Raji (cell line): Measurements from ENCODE around the gene PIM1.

Experiments used
- POLR2A ChIP-seq: IDR thresholded peaks from 2 replicates; pipeline ENCODE4 v1.6.1; 2011; ENCODE audit warnings: low read depth, low read length, control low read depth; ENCODE audit not compliant: insufficient read depth

Gene PIM1

DNA sequence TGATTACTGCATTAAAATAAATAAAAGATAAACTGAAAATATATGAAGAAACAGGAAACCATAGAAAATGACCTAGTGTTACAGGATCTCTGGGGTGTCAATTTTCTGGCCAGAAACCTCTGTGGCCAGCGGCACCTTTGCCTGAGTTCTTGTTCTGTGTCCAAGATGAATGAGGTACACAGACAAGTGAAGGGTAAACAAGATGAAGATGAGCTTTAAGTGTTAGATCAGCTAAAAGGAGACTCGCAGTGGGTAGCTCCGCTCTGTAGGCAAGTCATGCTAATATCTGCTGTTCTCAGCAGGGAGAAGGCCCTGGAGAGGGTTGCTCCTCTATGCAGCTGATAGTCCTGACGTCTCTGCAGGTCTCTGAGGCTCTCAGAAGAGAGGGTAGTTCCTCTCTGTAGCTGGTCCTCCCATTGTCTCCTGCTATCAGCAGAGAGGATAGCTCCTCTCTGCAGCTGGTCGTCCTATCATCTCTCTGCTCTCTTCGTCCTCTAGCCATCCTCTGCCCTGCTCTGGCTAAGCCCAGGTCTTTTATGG, 51.7 kb downstream of the PIM1 start:
- TF ChIP-seq POLR2A, result no peak

DNA sequence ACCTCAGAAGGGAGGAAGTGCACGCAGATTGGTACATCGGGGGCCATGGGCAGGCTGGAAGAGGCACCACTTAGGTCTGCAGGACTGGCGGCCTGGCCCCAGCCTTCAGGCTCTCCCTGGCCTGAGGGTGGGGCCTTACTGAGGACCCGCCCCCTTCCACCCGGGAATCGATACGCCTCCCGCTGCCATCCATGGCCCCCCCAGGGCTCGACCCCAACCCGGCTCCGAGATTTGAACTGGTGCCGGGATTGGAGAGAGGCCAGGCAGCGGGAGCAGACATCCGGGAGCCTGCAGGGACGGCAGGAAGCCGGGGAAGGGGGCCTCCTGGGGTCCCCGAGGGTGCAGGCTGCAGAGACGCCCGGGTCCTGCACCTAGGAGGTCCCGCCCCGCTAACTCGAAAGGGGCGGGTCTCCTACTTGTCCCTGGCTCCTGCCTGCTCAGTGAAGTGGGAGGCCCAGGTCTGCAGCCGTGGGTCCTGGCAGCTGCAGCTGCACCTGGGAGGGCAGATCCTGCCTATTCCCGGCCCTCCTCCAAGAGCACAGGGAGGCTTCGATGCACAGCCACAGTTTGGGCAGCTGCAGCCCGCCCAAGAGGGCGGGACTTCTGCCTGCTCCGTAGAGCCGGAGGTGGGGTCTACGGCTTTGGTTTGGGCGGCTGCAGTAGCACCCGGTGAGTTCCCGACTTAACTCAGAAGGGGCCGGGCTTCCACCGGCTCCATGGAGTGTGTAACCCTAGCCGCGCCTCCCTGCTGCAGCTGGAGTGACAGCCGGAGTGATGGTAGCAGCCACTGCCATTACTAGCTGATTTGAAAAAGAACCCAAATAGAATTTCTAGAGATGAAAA, 52.4 kb downstream of the PIM1 start:
- no peak for TF ChIP-seq POLR2A

DNA sequence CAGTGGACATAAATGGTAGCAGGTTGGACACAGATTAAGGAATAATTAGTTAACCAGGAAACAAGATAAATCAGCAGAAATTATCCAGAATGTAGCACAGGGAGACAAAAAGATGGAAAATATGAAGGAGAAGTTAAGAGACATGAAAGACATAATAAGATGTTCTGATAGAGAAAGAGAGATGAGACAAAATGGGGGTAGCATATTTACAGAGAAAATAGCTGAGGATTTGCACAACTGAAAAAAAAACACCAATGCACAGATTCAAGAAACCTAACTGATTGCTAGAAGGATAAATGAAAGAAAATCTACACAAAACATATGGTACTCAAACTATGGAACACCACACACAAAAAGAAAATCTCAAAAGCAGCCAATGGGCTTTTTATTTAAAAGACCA, 53.0 kb downstream of the PIM1 start:
- no peak for TF ChIP-seq POLR2A
